Iris pigment epithelial cell (primary cell): Measurements from ENCODE around the gene ALDH18A1.
"Not testable (repeated sequence)": the region's sequence is repeated elsewhere in the genome, so short reads cannot be mapped to it uniquely, and the experiment has no call there.

ENCODE experiments used
- DNase-seq: peaks from one replicate; pipeline ENCODE4 v3.0.0-alpha.2; 2011; ENCODE audit warnings: low read depth

ALDH18A1 gene

DNA sequence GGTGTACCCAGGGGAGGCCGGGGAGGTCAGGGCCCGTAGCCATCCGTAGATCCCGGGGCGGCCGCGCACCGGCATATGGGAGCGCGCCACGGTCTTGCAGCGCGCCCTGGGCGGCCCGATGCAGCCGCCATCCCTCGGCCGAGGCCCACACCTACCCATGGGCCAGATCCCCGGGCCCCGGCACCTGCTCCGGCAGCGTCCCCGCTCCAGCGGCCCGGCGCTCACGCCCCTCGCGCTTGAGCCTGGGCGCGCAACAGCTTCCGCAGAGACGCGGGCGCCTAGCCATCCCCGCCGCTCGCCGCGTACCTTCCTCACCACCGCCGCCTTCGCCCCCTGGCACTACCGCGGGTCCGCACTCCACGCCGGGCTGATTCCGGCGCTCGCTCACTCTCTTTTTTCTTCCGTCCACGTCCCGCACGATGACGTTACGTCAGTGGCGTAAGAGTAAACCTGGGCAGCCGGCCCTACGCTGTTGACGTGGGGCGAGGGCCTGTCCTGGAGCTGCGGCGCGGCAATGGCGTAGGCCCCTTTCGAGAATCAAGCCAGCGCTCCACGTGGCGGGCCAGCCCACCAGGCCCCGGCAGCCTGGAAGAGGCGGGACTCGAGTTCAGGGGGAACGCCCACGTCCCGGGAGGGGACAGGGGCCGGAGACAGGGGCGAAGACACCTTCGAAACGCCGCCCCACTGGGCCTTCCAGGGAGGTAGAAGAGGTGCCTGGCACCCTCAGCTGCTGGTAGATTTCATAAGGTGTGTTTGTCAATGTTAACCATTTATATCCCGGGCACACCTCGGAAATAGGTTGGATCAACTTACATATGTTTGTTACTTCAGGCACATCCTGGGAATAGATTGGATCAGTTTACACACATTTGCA is at the start of gene ALDH18A1:
TSS of gene ALDH18A1 (minus strand) at position 421 of the 874 bp plus-strand sequence. CDS start 3,334 bp downstream, outside the sequence.
- DNase-seq, result peak; percentile 90

DNA sequence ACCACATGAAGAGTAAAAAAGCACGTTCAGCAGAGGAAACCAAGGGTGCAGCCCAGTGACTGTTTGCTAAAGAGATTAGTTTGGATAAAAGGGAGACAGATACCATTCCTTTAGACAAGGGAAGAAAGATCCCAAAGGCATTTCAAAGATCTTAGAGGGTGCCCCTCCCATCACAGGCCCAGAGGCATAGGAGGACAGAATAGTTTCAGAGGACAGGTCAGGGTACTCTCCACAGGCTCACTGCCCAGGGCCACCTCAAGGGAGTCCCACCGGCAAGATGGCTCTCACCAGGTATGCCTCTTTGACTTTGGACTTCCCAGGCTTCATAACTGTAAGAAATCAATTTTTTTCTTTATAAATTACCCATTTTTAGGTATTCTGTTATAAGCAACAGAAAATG is 41.9 kb upstream of the ALDH18A1 start:
- no peak for DNase-seq

DNA sequence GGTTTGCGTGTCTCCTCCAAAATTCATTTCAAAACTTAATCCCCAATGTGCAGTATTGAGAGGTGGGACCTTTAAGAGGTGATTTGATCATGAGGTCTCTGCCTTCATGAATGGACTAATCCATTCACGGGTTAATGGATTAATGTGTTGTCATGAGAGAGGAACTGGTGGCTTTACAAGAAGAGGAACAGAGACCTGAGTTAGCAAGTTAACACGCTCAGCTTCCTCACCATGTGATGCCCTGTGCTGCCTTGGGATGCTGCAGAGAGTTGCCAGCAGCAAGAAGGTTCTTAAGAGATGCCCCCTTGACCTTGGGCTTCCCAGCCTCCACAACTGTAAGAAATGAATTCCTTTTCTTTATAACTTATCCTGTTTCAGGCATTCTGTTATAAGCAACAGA is 40.9 kb upstream of the ALDH18A1 start:
- no peak for DNase-seq

DNA sequence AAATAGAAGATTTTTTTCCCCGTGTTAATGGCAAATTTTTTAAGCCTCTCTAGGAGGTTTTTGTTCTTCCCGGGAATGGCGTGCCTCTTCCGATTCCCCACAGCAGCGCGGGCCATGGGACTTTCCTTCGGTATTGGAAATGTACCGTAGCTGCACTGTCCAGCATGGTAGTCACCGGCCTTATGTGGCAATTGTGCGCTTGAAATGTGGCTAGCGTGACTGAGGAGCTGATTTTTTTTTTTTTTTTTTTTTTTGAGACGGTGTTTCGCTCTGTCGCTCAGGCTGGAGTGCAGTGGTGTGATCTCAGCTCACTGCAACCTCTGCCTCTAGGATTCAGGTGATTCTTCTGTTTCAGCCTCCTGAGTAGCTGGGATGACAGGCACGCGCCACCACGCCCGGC is 38.2 kb upstream of the ALDH18A1 start:
- DNase-seq, result no peak

DNA sequence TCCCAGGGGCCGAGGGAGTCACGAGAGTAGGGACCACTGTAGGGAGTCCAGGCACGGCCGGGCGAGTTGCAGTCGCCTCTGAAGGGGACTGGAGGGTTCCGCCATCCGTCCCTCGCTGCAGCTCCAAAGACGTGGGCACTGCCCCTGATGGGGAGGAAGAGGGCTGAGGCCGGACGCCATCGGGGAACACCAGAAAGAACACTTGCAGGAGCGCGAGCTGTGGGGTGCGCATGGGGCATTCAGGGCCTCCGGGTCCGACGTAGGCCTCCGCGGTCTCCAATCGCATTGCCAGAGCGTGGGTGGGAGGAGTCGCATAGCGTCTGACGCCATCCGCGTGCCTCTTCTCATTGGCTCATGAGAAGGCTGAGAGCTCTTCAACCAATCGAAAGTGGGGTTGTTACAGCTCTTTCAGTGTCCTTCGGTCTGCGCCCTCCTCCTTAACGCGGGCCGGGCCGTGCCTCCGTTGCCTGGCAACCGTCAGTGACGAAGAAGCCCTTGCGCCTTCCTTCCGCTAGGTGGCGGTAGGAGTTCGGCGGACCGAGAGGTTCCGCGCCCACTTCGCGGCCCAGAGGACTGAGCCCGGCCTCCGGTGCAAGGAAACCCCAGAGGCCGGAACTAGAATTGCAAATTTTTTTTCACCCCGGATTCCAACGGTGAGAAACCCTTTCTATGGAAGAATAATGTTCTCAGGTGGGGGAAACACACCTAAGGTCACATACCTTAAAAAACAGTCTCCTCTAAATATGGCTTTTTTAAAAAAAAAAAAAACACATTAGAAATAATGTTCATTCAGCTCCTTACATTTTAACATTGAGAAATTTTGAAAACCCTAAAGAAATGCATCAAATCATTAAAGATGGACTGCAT is 37.4 kb upstream of the ALDH18A1 start, which contains the start of gene TCTN3:
TSS of gene TCTN3 (minus strand) at position 260 of the 867 bp plus-strand sequence. CDS start at position 232, 28 bp downstream.
- DNase-seq, result peak; percentile 100

DNA sequence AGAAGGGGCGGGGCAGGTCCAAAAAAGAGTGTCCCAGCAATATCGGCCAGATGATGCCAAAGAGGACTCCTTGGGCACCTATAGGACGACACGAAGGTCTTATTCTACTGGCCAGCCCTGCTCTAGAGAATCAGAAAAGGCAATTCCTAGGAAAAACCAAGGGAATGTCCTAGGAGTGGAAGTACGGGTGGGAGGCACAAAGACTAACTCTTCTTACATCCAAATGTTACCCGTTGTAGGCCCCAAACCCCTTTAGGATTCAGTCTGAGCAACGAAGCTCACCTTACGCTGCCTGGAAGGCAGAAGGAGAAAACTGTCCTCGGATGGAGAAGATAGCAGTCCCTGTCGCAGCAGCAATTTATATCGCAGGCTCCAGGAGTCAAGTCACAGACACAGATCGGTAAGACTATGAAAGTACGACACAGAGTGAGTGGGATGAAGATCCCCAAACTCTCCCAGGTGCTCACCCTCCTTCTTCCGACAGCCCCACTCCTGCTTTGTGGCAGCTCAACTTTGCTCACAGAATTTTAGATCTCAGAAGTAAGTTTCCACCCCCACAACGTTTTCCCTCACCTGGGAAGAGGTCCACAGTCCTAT is 36.7 kb upstream of the ALDH18A1 start:
- DNase-seq, result peak; percentile 5

DNA sequence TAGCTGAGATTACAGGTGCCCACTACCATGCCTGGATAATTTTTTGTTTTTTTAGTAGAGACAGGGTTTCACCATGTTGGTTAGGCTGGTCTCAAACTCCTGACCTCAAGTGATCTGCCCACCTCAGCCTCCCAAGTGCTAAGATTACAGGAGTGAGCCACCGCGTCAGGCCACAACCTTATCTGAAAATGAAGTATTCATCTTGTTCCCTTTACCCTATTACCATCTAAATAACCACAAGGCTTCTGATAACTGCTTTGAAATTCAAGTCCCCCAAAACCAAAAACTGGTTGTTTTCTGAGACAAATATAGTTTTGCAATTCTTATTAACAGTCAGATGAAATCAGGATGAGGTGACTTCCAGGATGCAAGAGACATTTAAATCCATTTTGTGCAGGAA is 34.8 kb upstream of the ALDH18A1 start:
- DNase-seq, result no peak

DNA sequence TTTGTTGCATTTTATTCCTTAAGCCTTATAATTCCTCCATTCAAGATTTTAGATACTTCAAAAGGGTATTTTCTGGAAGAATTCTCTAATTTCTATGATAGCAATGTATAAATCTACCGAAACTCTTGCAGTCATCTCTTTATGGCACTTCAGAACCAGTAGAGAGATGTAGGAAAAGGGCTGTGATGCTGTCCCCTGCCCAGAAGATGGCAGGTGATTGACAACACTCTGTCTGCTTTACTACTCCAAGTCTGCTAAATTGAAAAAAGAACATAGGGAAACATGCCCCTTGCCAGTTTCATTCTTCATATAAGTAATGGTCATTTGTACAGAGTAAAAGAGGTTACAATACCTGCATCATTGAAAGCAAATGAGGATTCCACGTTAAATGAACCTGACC is 32.1 kb upstream of the ALDH18A1 start:
- DNase-seq, result no peak

DNA sequence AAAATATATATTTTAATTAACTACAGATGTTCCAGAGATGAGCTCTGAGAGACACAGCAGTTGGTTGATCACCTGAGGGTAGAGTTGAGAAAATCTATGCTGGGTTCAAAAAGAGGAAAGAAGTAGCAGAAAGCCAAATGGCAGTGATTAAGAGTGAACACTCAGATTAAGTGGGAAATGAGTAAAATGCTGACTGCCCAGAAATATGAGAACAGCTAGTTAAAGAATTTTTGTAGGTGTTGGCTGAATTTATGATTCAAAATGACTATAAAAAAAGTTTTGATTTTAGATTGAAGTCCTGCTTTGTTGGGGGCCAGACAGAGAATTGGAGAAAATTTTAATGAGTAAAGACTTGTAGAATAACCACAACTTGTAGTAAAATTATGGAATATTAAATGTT is 27.5 kb upstream of the ALDH18A1 start:
- no peak for DNase-seq

DNA sequence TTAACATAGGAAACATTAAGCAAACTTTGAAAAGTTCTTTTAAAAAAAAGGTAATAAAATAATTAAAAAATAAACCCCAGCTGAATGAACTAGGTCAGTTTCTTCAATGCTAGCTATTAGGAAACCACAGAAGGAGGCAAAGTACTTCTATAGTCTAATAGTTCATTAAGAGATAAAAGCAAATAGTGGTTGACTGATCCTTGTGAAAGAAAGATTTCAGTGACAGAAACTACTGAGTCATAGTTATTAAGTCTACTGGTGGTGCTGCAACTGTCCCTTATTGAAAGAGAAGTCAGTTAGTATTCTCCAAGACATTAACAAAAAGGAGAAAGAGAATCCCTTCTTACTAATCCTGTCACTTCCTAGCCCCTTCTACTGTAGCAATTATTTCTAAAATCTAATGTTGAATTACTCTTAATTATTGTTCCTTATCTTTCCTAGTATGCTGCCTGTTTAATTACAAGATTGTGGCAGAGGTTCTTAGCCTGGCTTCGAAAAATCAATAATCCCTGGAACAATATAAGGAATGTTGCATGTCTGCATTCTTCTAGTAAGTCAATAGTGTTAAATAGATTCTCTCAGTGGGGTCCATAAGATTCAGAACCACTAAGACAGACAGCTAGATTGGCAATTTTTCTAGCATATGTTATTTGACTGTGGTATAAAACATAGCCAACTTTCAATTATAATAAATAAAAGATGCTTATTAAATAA is 19.0 kb upstream of the ALDH18A1 start:
- DNase-seq, result no peak

DNA sequence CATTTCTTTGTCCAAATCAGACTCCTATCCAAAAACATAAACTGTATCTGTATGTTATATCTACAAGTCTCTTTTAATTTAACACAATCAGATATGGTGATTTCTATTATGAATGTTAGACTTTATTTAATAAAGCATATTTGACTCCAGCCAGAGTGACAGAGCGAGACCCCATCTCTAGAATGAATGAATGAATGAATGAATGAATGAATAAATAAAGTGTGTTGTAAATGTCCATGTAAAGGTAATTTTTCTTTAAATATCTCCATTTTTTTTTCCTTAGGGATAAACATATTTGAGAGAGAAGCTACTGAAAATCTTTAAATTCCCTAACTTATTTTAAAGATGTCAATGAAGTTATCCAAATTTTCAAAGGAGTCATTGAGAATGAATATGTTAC is 18.1 kb upstream of the ALDH18A1 start:
- DNase-seq, result no peak

DNA sequence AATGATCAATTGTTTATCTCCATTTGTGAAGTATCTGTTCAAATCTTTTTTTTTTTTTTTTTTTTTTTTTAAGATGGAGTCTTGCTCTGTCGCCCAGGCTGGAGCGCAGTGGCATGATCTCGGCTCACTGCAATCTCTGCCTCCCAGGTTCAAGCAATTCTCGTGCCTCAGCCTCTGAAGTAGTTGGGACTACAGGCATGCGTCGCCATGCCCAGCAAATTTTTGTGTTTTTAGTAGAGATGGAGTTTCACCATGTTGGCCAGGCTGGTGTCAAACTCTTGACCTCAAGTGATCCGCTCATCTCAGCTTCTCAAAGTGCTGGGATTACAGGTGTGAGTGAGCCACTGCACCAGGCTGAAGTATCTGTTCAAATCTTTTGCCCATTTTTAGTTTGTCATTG is 16.1 kb upstream of the ALDH18A1 start:
- not testable (repeated sequence) for DNase-seq

DNA sequence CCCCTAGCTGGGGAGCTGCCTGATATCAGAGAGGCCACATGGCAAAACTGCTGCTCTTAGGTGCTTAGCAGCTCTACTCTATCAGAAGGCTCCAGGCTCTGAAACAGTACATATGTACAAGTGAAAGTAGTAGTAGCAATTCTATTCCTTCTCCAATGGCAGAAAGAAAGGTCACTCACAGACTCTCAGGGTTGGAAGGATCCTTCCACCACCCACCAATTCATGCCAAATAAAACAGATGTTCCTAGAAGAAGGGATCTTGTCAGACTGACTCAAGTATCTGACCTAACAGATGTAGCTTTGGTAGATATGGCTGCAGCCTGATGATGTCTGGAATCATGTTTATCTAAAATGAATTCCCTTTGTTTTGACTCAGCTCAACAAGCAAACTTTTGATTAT is 8.0 kb upstream of the ALDH18A1 start:
- peak; percentile 41 for DNase-seq

DNA sequence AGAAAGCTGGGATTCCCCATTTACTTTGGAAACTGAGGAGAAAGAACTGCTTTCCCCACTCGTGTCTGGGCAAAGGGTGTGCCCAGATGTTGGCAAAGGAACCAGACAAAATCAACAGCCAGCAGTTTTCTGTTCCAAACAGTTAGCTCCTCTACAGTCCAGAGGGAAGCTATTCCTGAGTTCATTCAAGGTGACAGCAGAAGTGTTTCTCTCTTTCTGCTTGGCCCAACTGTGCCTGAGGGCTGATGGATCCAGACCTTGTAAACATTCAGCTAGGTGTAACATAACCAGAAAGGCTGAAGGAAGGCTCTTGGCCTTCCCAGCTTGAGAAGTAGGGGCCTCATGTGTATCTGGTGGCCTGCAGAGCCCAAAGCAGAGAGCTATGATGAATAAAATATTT is 7.0 kb upstream of the ALDH18A1 start:
- no peak for DNase-seq

DNA sequence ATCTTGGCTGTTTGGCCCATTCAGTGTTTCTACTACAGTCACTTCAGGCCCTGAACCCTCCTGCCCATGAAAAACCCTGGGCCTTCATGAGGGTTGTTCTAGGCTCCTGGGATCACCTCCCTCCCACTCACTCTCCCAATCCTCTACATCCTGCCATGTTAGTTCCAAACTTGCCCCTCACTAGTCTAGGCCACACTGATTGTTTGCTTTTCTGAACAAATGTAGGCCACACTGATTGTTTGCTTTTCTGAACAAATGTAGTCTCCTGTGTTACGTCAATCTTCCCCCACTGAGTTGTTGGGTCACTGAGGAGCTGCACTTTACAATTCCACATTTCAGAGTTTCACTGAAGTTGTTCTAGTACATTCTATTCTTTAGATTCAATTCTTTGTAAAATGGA is 5.3 kb upstream of the ALDH18A1 start:
- DNase-seq, result peak; percentile 40

DNA sequence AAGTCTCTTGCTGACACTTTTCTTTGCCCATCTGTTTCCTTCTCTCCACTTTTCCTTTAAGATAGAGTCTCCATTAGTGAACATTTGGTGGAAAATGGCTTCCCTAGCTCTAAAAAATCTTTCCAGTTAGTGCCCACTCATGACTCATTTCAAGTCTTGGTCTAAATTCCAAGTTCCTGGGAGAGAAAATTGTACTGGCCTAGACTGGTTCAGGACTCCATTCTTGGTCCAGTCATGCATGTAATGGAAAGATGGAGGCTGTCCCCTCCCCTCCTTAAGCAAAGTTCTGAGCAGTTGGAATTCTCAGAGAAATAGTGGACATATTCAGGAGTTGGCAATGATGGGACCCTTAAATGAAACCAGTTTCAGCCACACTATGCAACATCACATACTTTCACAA is 3.8 kb upstream of the ALDH18A1 start:
- peak; percentile 63 for DNase-seq

DNA sequence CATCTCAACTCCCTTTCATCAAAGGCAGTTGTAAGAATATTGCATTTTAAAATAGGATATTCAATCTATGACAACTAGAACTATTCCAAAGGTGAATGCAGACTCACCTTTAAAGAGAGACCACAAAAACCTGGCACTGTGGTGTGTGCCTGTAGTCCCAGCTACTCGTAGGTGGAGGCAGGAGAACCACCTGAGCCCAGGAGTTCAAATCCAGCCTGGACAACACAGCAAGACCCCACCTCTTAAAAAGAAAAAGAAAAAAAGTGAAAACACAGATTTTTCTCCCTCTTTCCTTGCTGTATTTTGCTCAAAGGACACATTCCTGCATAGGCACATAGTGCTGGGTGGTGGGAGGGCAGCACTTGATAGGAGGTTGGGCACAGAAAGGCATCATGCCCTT is 739 bp upstream of the ALDH18A1 start:
- DNase-seq, result no peak

DNA sequence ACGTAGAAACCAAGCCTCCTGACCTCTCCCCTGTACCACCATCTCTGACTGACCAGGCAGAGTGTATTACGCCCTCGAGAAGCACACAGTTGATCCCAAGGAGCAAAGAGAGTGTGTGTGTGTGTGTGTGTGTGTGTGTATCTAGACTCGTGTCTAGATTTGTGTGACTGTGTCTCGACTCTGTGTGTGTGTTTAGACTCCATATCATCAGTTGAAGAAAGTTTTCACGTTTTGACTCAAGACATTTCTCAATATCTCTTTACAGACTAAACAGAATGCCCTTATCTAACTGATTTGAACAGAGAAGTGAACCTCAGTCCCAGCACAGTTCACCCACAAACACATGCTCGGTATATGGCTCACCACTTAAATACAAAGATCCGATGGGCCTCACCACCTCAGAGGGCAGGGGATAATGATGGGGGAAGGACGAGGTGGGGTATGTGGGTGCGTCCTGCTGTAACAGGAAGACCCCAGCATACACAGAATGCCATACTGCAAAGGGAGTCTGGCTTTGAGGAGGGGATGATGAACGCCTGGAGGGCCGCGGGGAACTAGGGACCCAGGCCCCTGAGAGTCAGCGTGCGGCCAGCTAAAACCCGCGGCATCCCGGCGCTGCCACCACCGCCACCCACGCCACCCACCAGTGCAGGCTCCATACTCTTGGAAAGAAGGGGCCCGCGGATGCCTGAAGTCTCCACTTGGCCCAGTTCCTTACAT is 780 bp downstream of the ALDH18A1 start:
- peak; percentile 59 for DNase-seq

DNA sequence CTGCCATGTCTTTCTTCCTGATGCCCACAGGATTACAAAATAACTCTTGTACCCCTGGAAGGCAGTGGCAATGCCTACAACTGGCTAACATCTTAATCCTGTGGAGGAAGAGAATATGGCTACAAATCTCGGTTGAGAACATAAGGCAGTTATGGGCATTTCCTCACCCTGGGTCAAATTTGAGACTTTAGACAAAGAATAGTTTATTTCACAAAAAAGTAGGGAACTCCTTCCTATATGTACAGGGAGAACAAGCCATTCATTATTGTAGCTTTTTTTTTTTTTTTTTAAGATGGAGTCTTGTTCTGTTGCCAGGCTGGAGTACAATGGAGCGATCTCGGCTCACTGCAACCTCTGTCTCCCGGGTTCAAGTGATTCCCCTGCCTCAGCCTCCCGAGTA is 2.6 kb downstream of the ALDH18A1 start:
- no peak for DNase-seq

DNA sequence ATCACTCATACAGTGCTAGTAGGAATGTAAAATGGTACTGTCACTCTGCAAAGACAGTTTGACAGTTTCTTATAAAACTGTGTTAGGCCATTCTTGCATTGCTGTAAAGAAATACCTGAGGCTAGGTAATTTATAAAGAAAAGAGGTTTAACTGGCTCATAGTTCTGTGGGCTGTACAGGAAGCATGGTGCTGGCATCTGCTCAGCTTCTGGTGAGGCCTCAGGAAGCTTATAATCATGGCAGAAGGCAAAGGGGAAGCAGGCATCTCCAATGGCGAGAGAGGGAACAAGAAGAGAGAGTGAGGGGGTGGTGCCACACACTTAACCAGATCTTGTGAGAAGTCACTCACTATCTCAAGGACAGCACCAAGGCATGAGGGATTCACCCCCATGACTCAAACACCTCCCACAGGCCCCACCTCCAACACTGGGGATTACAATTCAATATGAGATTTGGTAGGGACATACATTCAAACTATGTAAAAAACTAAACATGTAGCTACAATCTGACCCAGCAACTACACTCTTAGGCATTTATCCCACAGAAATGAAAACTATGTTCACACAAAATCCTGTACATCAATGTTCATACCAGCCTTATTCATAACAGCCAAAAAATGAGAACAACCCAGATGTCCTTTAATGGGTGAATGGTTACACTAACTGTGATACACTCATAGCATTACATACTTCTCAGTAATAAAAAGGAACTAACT is 5.0 kb downstream of the ALDH18A1 start:
- peak; percentile 51 for DNase-seq

DNA sequence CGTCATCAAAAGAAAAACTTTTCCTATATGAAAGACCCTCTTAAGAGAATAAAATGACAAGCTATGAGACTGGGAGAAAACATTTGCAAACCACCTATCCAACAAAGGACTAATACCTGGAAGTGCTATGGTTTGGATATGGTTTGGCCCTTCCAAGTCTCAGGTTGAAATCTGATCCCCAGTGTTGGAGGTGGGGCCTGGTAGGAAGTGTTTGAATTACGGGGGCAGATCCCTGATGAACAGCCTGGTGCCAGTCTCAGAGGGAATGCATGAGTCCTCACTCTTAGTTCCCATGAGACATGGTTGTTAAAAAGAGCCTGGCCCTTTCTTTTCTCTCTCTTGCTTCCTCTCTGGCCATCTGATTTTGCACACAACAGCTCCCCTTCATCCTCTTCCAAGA is 6.3 kb downstream of the ALDH18A1 start:
- no peak for DNase-seq
